Esophagus squamous epithelium (tissue), 4 donors: Measurements from ENCODE around the gene MAP3K9.

Source experiments
- POLR2A ChIP-seq, 4 donors: fragments of 450-650 bp; IDR thresholded peaks; one replicate each; pipeline ENCODE4 v1.6.1; 2017; ENCODE audit warnings: antibody characterized with exemption in 4 of 4, mild to moderate bottlenecking in 4 of 4, moderate library complexity in 3 of 4
- TF ChIP-seq, protein P1 (sequence below), 6 experiments: fragments of 450-650 bp in 4 of 6; fragments of 200-600 bp in 2 of 6; sonication (generic) in 2 of 6; IDR thresholded peaks; one replicate each; pipeline ENCODE4 v1.5.1; 2016 to 2019; ENCODE audit warnings: antibody characterized with exemption in 6 of 6, mild to moderate bottlenecking in 4 of 6, moderate library complexity in 4 of 6

DNA sequence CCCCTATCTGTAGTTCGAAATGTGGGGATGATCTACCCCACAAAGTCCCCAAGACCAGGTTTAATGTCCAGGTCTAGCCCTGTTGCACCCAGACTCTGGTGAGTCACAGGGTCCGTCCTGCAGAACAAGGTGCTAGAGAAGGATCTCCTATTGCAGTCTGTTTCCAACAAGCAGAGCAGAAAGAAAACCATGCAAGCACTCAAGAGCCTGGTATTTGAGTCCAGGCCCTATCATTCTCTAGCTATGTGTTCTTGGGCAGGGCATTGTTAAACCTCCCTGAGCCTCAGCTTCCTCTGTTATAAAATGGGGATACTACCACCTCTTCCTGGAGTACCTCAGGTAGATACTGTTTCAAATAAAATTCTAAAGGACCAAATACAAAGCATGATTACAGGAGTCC is 24.4 kb downstream of the MAP3K9 start:
- TF ChIP-seq, protein P1, sequence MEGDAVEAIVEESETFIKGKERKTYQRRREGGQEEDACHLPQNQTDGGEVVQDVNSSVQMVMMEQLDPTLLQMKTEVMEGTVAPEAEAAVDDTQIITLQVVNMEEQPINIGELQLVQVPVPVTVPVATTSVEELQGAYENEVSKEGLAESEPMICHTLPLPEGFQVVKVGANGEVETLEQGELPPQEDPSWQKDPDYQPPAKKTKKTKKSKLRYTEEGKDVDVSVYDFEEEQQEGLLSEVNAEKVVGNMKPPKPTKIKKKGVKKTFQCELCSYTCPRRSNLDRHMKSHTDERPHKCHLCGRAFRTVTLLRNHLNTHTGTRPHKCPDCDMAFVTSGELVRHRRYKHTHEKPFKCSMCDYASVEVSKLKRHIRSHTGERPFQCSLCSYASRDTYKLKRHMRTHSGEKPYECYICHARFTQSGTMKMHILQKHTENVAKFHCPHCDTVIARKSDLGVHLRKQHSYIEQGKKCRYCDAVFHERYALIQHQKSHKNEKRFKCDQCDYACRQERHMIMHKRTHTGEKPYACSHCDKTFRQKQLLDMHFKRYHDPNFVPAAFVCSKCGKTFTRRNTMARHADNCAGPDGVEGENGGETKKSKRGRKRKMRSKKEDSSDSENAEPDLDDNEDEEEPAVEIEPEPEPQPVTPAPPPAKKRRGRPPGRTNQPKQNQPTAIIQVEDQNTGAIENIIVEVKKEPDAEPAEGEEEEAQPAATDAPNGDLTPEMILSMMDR (IDR thresholded peaks at IDR 0.05): no peak
- no peak for TF ChIP-seq POLR2A (IDR thresholded peaks at IDR 0.05)
